Panc1 (cell line): ENCODE results near the gene CDK13.

Experiments used
- POLR2AphosphoS5 ChIP-seq: IDR thresholded peaks from 2 replicates; pipeline ENCODE4 v1.6.1; 2012; ENCODE audit warnings: mild to moderate bottlenecking, low read depth, low read length, moderate library complexity
- TF ChIP-seq, protein P1 (sequence below): fragments of 450-650 bp; IDR thresholded peaks from 2 replicates; pipeline ENCODE4 v1.5.1; 2017; ENCODE audit warnings: mild to moderate bottlenecking
- TF ChIP-seq, protein P2 (sequence below), 2 experiments: IDR thresholded peaks; 2 replicates each; pipeline ENCODE4 v1.6.1; 2011 to 2012; ENCODE audit warnings: low read depth in 2 of 2, control low read depth in 1 of 2, low read length in 1 of 2, mild to moderate bottlenecking in 1 of 2, moderate library complexity in 1 of 2; ENCODE audit not compliant: insufficient read depth in 1 of 2

DNA sequence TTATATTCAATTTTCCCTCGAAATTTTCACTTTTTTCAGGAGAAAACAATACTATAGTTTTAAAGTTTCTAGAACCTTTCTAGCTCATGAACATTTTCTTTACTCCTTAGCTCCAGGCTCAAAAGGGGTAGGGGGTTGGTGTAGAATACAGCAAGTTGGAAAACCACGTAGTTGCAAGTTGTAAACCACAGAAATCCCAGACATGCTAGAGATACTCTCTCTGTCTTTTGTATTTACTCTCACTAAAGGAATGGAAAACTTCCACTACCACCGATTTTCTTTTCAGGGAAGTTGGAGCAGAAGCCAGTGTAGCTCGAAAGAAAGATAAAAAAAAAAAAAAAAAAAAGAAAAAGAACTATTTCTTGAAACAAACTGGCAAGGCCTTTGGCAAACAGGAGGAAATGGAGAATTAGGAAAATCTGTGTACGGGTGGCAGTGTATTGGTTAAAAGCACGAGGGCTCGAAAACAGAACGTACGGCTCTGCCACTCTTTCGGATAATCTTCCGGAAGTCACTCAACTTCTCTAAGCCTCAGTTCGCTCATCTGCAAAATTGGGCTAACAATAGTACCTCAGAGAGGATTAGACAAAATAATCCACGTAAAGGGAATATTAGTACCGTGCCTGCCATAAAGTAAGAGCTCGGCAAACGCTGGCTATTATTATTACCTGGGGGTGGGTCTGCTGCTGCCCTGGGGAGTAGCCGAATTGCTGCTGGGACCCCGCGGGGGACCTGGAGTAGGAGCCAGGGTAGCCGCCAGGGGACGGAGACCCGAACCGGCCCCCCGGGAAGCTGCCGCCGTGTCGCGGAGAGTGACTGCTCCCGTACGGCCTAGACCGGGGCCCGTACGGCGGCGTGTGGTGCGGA, 183.7 kb downstream of the CDK13 start:
- TF ChIP-seq, protein P1, sequence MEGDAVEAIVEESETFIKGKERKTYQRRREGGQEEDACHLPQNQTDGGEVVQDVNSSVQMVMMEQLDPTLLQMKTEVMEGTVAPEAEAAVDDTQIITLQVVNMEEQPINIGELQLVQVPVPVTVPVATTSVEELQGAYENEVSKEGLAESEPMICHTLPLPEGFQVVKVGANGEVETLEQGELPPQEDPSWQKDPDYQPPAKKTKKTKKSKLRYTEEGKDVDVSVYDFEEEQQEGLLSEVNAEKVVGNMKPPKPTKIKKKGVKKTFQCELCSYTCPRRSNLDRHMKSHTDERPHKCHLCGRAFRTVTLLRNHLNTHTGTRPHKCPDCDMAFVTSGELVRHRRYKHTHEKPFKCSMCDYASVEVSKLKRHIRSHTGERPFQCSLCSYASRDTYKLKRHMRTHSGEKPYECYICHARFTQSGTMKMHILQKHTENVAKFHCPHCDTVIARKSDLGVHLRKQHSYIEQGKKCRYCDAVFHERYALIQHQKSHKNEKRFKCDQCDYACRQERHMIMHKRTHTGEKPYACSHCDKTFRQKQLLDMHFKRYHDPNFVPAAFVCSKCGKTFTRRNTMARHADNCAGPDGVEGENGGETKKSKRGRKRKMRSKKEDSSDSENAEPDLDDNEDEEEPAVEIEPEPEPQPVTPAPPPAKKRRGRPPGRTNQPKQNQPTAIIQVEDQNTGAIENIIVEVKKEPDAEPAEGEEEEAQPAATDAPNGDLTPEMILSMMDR, result no peak
- no peak for TF ChIP-seq POLR2AphosphoS5
- TF ChIP-seq, protein P2, sequence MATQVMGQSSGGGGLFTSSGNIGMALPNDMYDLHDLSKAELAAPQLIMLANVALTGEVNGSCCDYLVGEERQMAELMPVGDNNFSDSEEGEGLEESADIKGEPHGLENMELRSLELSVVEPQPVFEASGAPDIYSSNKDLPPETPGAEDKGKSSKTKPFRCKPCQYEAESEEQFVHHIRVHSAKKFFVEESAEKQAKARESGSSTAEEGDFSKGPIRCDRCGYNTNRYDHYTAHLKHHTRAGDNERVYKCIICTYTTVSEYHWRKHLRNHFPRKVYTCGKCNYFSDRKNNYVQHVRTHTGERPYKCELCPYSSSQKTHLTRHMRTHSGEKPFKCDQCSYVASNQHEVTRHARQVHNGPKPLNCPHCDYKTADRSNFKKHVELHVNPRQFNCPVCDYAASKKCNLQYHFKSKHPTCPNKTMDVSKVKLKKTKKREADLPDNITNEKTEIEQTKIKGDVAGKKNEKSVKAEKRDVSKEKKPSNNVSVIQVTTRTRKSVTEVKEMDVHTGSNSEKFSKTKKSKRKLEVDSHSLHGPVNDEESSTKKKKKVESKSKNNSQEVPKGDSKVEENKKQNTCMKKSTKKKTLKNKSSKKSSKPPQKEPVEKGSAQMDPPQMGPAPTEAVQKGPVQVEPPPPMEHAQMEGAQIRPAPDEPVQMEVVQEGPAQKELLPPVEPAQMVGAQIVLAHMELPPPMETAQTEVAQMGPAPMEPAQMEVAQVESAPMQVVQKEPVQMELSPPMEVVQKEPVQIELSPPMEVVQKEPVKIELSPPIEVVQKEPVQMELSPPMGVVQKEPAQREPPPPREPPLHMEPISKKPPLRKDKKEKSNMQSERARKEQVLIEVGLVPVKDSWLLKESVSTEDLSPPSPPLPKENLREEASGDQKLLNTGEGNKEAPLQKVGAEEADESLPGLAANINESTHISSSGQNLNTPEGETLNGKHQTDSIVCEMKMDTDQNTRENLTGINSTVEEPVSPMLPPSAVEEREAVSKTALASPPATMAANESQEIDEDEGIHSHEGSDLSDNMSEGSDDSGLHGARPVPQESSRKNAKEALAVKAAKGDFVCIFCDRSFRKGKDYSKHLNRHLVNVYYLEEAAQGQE (IDR thresholded peaks at IDR 0.05; ENCODE audit: insufficient read depth in 1 of 2, low read depth in 2 of 2, low read length in 1 of 2), result no peak
